ENCODE data around the gene GFI1B. TPM values are rescaled to one million over a fixed set of nuclear protein-coding genes. Genes with fewer than 3 reads are reported as not detected.
A peak's percentile ranks its signal among the peaks of the same experiment; 100 is the strongest.

GFI1B gene
- total RNA-seq, 4 donors from 2014 or later: 0.14 TPM; not detected in 3

DNA sequence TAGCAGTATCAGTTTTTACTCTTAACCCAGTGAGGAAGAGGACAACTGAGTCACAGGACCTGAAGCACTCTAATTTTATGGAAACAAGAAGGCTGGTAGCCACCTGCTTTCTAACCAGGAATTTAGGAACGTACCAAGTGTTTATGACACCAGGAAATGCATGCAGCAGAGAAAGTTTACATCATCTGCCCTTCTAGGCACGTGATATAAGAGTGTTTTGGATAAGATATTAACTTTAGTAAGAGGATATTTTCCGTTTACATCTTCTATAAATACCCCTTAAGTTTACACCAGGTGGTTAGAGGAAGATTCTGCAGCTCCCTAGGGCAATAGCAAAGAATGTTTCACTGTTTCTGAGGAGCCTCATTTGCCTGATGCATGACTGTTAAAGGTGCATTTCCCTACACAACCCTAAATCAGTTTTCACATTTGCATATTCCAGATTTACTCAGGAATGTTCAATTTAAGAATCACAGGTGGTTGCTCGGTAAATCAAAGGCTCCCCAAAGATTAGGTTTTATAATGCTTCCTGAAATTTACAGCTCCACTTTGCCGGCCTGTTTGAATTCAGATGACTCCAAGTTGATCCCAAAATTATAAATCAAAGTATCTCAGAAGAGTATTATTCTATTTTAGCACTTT, 35.8 kb upstream of the GFI1B start:
- Histone ChIP-seq H3K9me3 (no peaks in the 10 kb centered on the region), H3K36me3 (no peaks in the 10 kb centered on the region), H3K27ac (no peak overlapping the region), H3K4me3 (no peak overlapping the region), H3K4me1 (peaks cover 0 to 5% of the 10 kb centered on the region in 2 donors), H3K27me3 (no peaks in the 10 kb centered on the region)
- TF ChIP-seq POLR2A (IDR thresholded peaks at IDR 0.05): no peak
- TF ChIP-seq, protein P1, sequence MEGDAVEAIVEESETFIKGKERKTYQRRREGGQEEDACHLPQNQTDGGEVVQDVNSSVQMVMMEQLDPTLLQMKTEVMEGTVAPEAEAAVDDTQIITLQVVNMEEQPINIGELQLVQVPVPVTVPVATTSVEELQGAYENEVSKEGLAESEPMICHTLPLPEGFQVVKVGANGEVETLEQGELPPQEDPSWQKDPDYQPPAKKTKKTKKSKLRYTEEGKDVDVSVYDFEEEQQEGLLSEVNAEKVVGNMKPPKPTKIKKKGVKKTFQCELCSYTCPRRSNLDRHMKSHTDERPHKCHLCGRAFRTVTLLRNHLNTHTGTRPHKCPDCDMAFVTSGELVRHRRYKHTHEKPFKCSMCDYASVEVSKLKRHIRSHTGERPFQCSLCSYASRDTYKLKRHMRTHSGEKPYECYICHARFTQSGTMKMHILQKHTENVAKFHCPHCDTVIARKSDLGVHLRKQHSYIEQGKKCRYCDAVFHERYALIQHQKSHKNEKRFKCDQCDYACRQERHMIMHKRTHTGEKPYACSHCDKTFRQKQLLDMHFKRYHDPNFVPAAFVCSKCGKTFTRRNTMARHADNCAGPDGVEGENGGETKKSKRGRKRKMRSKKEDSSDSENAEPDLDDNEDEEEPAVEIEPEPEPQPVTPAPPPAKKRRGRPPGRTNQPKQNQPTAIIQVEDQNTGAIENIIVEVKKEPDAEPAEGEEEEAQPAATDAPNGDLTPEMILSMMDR (IDR thresholded peaks at IDR 0.05): no peak
- DNase-seq: no peak
- intact Hi-C loops (cut with DNase I; ENCODE audit: low total_unique reads): no loop called here

DNA sequence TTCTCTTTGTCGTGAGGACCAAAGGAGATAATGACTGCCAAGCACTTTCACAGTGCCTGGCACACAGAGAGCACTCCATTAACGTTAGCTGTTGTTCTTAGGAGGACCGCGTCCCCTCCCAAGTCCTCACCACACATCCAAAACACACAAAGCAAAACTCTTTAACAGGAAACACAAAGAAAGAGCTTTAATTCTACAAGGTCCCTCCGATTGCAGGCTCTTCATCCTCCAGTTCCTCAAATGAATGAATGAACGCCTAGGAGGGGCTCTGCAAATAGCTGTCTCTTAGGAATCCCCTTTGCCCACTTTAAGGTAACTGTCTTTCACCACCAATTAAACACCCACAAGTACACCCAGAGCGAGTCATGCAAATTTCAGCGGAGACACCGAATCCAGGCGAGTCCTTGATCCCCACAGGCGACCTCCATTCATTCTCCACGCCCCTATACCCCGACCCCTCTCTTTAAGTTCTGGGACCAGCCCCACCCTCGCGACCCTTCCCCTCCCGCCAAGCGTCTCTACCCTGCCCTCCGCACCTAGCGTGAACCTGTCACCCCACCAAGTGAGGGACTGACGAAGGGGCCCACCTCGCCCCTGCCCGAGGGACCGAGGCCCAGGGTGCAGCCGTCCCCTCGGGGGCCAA, 34.7 kb upstream of the GFI1B start:
- Histone ChIP-seq H3K27ac (peak overlapping the region; percentile 97 to 99), H3K36me3 (no peaks in the 10 kb centered on the region), H3K27me3 (no peaks in the 10 kb centered on the region), H3K4me1 (peaks cover 0 to 5% of the 10 kb centered on the region in 2 donors), H3K9me3 (no peaks in the 10 kb centered on the region), H3K4me3 (peak overlapping the region; percentile 98 to 99)
- TF ChIP-seq, protein P1 (IDR thresholded peaks at IDR 0.05): no peak
- no peak for TF ChIP-seq POLR2A (IDR thresholded peaks at IDR 0.05)
- intact Hi-C loops (cut with DNase I; ENCODE audit: low total_unique reads): no loop called here
- DNase-seq: no peak

DNA sequence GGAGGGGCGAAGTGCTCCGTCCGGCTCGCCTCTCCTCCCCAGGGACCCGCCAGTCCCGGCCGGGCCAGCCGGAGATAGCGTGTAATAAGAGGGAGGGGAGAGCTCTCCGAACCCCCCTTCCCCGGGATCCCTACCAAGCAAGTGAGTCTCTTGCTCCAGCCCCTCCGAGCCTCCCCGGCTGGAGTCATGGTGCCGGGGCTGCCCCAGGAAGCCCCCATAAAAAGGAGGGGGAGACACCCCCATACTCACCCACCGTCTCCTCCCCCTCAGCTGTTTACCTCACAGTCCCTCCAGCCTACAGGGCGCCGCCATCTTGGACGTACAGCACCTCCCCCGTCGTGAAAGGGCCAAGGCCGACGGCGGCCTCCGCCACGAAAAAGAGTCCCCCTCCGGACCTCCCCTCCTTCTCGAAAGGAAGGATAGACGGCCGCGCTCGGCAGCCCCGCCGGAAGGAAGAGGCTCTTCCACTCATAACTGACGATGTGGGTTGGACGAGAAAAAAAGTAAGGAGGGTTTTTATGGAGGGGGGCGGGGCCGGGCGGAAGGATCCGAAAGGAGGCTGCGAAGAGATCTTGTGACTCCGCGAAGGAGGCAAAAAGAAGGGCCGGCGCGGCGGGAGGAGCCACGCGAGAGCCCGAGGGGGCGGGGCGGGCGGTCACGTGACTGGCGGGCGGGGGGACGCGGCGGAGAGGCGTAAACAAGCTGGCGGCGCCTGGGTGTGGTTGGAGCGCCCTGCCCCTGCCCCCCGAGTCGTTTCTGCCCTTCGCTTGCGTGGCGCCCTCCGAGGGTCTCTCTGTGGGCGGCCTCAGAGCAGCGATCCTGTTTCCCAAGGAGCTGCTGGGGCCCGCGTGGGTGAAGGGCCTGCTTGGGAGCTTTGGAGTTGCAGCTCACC, 34.0 kb upstream of the GFI1B start, which contains the start of gene TSC1:
Gene TSC1 (minus strand): TSS at position 323 of the 892 bp plus-strand sequence. CDS start 15,744 bp downstream, outside the sequence.
- TF ChIP-seq, protein P1 (IDR thresholded peaks at IDR 0.05): peak in 1 of 4 experiments; percentile 11
- TF ChIP-seq POLR2A (IDR thresholded peaks at IDR 0.05): peak; percentile 45 to 73

DNA sequence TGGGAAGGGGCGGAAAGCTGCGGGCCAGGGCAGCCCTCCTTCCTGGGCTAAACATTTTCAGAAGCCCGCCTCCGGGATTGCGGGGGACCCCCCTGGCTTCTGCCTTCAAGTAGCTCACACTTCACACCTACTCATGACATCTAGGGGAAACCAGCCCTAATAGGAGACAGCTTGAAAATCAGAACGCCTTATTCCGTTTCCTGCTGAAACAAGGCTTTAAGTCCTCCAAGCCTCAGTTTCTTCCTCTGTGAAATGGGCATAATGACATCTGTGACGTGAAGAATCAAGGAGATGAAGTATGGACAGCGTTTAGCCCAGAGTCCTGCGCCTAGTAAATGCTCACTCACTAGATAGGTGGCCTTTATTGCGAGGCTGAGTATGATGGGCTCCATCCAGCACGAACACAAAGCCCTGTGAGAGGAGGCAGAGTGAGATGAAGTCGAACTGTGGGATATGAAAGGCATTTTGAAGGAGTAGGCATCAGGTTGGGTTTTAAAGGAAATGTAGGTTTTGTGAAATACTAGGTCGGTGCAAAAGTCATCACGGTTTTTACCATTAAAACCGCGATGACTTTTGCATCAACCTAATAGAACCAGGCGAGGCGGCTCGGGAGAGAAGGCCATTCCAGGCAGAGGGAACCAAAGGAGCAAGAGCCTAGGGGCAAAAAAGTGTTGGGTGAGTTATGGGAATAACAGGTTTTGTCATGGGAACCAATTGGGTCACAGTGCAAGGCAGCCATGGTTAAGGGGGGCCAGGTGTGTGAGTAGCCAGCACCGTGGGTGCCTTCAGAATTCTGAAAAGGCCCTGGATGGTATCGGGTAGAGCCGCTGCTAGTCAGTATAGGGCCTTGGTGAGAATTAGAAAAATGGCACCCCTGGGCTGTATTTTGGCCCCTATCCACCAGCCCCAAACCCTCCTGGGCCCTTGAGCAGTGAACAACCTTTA, 33.0 kb upstream of the GFI1B start:
- intact Hi-C loops (cut with DNase I; ENCODE audit: low total_unique reads): no loop called here
- Histone ChIP-seq H3K4me1 (peaks cover 0 to 5% of the 10 kb centered on the region in 2 donors), H3K4me3 (peak overlapping the region; percentile 98 to 99), H3K36me3 (no peaks in the 10 kb centered on the region), H3K9me3 (no peaks in the 10 kb centered on the region), H3K27me3 (no peaks in the 10 kb centered on the region), H3K27ac (peak overlapping the region; percentile 97 to 99)
- DNase-seq: no peak
- TF ChIP-seq, protein P1 (IDR thresholded peaks at IDR 0.05): no peak
- TF ChIP-seq POLR2A (IDR thresholded peaks at IDR 0.05): no peak

More for the DNA sequence above, 34.0 kb upstream of the GFI1B start, which contains the start of gene TSC1:
- Histone ChIP-seq H3K36me3 (no peaks in the 10 kb centered on the region), H3K27ac (peak within 1 kb of the TSS; percentile 97 to 99), H3K9me3 (no peaks in the 10 kb centered on the region), H3K27me3 (no peaks in the 10 kb centered on the region), H3K4me1 (peaks cover 0 to 5% of the 10 kb centered on the region in 2 donors), H3K4me3 (peak within 1 kb of the TSS; percentile 98 to 99)
- intact Hi-C loops (cut with DNase I; ENCODE audit: low total_unique reads): no loop called here
- DNase-seq: peak; percentile 97
